Measurements from ENCODE around the gene CDH8.
"Not testable (repeated sequence)": the region's sequence is repeated elsewhere in the genome, so short reads cannot be mapped to it uniquely, and the experiment has no call there.

The CDH8 gene

GRCh38 chr16:61814726-61815347, 221.4 kb downstream of the CDH8 start:
- no peak for TF ChIP-seq CTCF (IDR thresholded peaks at IDR 0.05; ENCODE audit: low read depth, low read length)
- no peak overlapping the region for H3K4me3 ChIP-seq (ENCODE audit: low read depth, low read length)

GRCh38 chr16:61813339-61813738, 222.9 kb downstream of the CDH8 start:
- no peak overlapping the region for H3K4me3 ChIP-seq (ENCODE audit: low read depth, low read length)
- TF ChIP-seq CTCF (IDR thresholded peaks at IDR 0.05; ENCODE audit: low read depth, low read length): no peak

DNA sequence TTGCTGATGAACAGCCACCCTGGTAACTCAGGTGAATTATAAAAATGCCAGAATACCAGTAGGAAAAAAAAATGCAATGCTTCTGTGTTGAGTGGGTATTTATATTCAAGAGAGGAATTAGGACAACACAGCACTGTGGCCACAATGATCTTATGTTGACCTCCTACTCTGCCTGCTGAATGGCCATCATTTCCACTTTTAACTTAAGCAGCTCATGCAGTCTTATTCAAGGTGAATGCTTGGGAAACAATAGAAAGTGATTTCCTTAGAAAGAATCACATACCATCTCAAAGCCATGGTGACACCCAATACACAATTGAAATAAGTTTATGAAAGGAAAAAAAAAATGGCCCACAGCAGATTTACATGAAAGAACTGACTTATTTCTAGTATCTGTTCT, 224.0 kb downstream of the CDH8 start:
- no peak for TF ChIP-seq CTCF (IDR thresholded peaks at IDR 0.05; ENCODE audit: low read depth, low read length)
- no peak overlapping the region for H3K4me3 ChIP-seq (ENCODE audit: low read depth, low read length)

GRCh38 chr16:61807551-61807950, 228.7 kb downstream of the CDH8 start:
- TF ChIP-seq CTCF (IDR thresholded peaks at IDR 0.05; ENCODE audit: low read depth, low read length): no peak
- H3K4me3 ChIP-seq (ENCODE audit: low read depth, low read length): no peak overlapping the region

- H3K4me3 ChIP-seq (ENCODE audit: low read depth, low read length): not testable (repeated sequence)
Observed at GRCh38 chr16:61801217-61801616, 235.0 kb downstream of the CDH8 start.

- no peak overlapping the region for H3K4me3 ChIP-seq (ENCODE audit: low read depth, low read length)
- no peak for TF ChIP-seq CTCF (IDR thresholded peaks at IDR 0.05; ENCODE audit: low read depth, low read length)
Observed at GRCh38 chr16:61798741-61799140, 237.5 kb downstream of the CDH8 start.

DNA sequence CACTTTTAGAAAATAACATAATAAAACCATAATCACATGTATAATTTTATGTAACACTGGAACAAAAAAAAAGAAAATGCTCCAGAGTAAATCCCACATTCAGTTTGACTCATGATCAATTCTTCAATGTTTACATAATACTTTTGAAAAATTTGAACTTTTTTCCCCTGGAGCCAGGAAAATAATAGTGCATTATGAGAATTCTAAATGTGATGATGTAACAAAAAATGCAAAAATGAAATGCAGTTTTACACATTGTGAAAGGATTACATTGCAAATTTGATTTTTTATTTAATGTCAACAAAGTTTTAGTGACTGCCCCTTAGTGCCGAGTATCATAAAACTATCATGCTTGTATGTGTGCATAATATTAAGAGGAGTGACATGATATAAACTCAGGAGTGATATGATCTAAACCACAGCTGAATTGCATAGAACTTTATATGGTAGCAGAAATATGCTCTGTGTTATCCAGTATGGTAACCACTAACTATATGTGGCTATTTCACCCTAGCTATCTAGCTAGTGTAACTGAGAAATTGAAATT, 238.2 kb downstream of the CDH8 start:
- H3K4me3 ChIP-seq (ENCODE audit: low read depth, low read length): no peak overlapping the region
- TF ChIP-seq CTCF (IDR thresholded peaks at IDR 0.05; ENCODE audit: low read depth, low read length): no peak

- no peak for TF ChIP-seq CTCF (IDR thresholded peaks at IDR 0.05; ENCODE audit: low read depth, low read length)
- H3K4me3 ChIP-seq (ENCODE audit: low read depth, low read length): no peak overlapping the region
Observed at GRCh38 chr16:61797296-61797795, 238.9 kb downstream of the CDH8 start.
